SK-N-SH (cell line): Measurements from ENCODE around the gene HS6ST1. TPM values are rescaled to one million over a fixed set of nuclear protein-coding genes. Genes with fewer than 3 reads are reported as not detected.

ENCODE experiments used
- CTCF ChIA-PET: fragments of 300-600, 350-600 bp; formaldehyde crosslinking; extraction: SDS; loops from one replicate; lab custom pipeline; 2021; lab: Yijun Ruan, JAX
- POLR2A ChIA-PET: fragments of 350-600 bp; sonication (Branson Sonifier 250); formaldehyde crosslinking; extraction: SDS; loops from one replicate; lab custom pipeline; 2020; ENCODE audit warnings: antibody characterized with exemption, inconsistent platforms; lab: Yijun Ruan, JAX
- DNase-seq: peaks from one replicate; pipeline ENCODE4 v3.0.0; 2012
- H2AFZ ChIP-seq: fragments of 200-600 bp; sonication (generic); 2 replicates; pipeline ENCODE4 v1.8.1; 2016; ENCODE audit warnings: antibody characterized with exemption, mild to moderate bottlenecking, low read depth
- H3F3A ChIP-seq: fragments of 200-600 bp; sonication (generic); replicated peaks from 2 replicates; pipeline ENCODE3; 2016; ENCODE audit warnings: antibody characterized with exemption, mild to moderate bottlenecking; ENCODE audit not compliant: insufficient read depth
- H3K27ac ChIP-seq, 2 experiments: fragments of 200-500 bp in 1 of 2; fragments of 200-600 bp in 1 of 2; sonication (Bioruptor generic) in 1 of 2; sonication (generic), shearing (Covaris generic) in 1 of 2; 2 replicates each; pipeline versions ENCODE4 v1.5.1 to v1.6.1; 2014 to 2016; ENCODE audit warnings: low read depth in 2 of 2, inconsistent platforms in 1 of 2, low read length in 1 of 2, mild to moderate bottlenecking in 1 of 2, mixed read lengths in 1 of 2
- H3K27me3 ChIP-seq: fragments of 200-600 bp; sonication (generic), shearing (Covaris generic); 2 replicates; pipeline ENCODE4 v1.6.1; 2016; ENCODE audit warnings: mixed run types; ENCODE audit not compliant: insufficient read depth
- H3K36me3 ChIP-seq, 2 experiments: fragments of 200-500 bp in 1 of 2; fragments of 200-600 bp in 1 of 2; sonication (Bioruptor generic) in 1 of 2; sonication (generic) in 1 of 2; replicated peaks in 1 of 2; 2 replicates each; pipeline versions ENCODE3 to v1.5.1; 2014 to 2016; ENCODE audit warnings: low read length in 1 of 2, mild to moderate bottlenecking in 1 of 2; ENCODE audit not compliant: insufficient read depth in 2 of 2, control insufficient read depth in 1 of 2
- H3K4me1 ChIP-seq, 2 experiments: fragments of 200-500 bp in 1 of 2; fragments of 200-600 bp in 1 of 2; sonication (Bioruptor generic) in 1 of 2; sonication (generic), shearing (Covaris generic) in 1 of 2; 2 replicates each; pipeline versions ENCODE4 v1.5.1 to v1.6.1; 2014 to 2016; ENCODE audit warnings: low read depth in 1 of 2, low read length in 1 of 2, mixed run types in 1 of 2; ENCODE audit not compliant: insufficient read depth in 2 of 2, control insufficient read depth in 1 of 2
- H3K4me2 ChIP-seq: fragments of 200-600 bp; sonication (generic), shearing (Covaris generic); 2 replicates; pipeline ENCODE4 v1.6.1; 2017; ENCODE audit warnings: mixed run types
- H3K4me3 ChIP-seq, 2 experiments: fragments of 200-500 bp in 1 of 2; fragments of 200-600 bp in 1 of 2; sonication (Bioruptor generic) in 1 of 2; sonication (generic), shearing (Covaris generic) in 1 of 2; 2 replicates each; pipeline versions ENCODE4 v1.5.1 to v1.8.1; 2014 to 2016; ENCODE audit warnings: low read depth in 2 of 2, inconsistent platforms in 1 of 2, low read length in 1 of 2, mild to moderate bottlenecking in 1 of 2, mixed read lengths in 1 of 2, moderate library complexity in 1 of 2
- H3K79me2 ChIP-seq: fragments of 200-600 bp; sonication (generic); 2 replicates; pipeline ENCODE4 v1.8.1; 2017; ENCODE audit warnings: mild to moderate bottlenecking; ENCODE audit not compliant: insufficient read depth
- H3K9ac ChIP-seq: fragments of 200-600 bp; sonication (generic); 2 replicates; pipeline ENCODE4 v1.6.1; 2017; ENCODE audit warnings: mixed run types
- H3K9me2 ChIP-seq: fragments of 200-600 bp; sonication (generic); 2 replicates; pipeline ENCODE4 v1.6.1; 2017; ENCODE audit warnings: mixed run types
- H3K9me3 ChIP-seq: fragments of 200-600 bp; sonication (generic); 2 replicates; pipeline ENCODE4 v1.6.1; 2017; ENCODE audit warnings: mixed run types, mild to moderate bottlenecking, moderate library complexity
- H4K20me1 ChIP-seq: fragments of 200-600 bp; sonication (generic); 2 replicates; pipeline ENCODE4 v1.6.1; 2017; ENCODE audit warnings: mild to moderate bottlenecking, mixed run types; ENCODE audit not compliant: insufficient read depth
- EP300 ChIP-seq, 2 experiments: IDR thresholded peaks; 2 replicates each; pipeline versions ENCODE4 v1.4.0 to v1.6.1; 2012; ENCODE audit warnings: borderline replicate concordance in 1 of 2, low read depth in 1 of 2, low read length in 1 of 2
- EZH2phosphoT487 ChIP-seq: fragments of 200-600 bp; sonication (generic); IDR thresholded peaks from 2 replicates; pipeline ENCODE4 v1.6.1; 2017; ENCODE audit warnings: low read depth, mixed run types, mild to moderate bottlenecking, antibody characterized with exemption, moderate library complexity, borderline replicate concordance
- FOSL2 ChIP-seq: IDR thresholded peaks from 2 replicates; pipeline ENCODE4 v1.4.0; 2012; ENCODE audit warnings: low read depth, mild to moderate bottlenecking, moderate library complexity, borderline replicate concordance
- GABPA ChIP-seq: IDR thresholded peaks from 2 replicates; pipeline ENCODE4 v1.4.0; 2012; ENCODE audit warnings: low read depth, mild to moderate bottlenecking
- MXI1 ChIP-seq: IDR thresholded peaks from 2 replicates; pipeline ENCODE4 v1.6.1; 2012; ENCODE audit warnings: mild to moderate bottlenecking, low read depth, low read length, improper control_type of control experiment
- NFIC ChIP-seq: IDR thresholded peaks from 2 replicates; pipeline ENCODE4 v1.4.0; 2012; ENCODE audit warnings: borderline replicate concordance
- TAF1 ChIP-seq: IDR thresholded peaks from 2 replicates; pipeline ENCODE4 v1.6.1; 2012; ENCODE audit warnings: low read depth, mild to moderate bottlenecking, low read length, moderate library complexity, borderline replicate concordance
- WGBS: methylation state at CpG from one replicate; pipeline ENCODE4 v1.1.6; 2017; ENCODE audit warnings: low lambda C conversion rate; 5-methylcytosine and 5-hydroxymethylcytosine counted together
- polyA plus RNA-seq, 3 experiments: library from polyadenylated mRNA; depleted of rRNA; stranded (reverse); fragments of >200 nt; gene quantifications; 2 replicates each; pipeline ENCODE4 v1.2.3, GENCODE V29; 2012
- TF ChIP-seq, protein P1 (sequence below): IDR thresholded peaks from 2 replicates; pipeline ENCODE4 v1.4.0; 2012; ENCODE audit warnings: low read depth
- TF ChIP-seq, protein P2 (sequence below): IDR thresholded peaks from 2 replicates; pipeline ENCODE4 v1.6.1; 2012; ENCODE audit warnings: mild to moderate bottlenecking, low read depth, low read length, moderate library complexity
- TF ChIP-seq, protein P3 (sequence below): fragments of 150-350 bp; IDR thresholded peaks from 2 replicates; pipeline ENCODE4 v1.6.1; 2017; ENCODE audit warnings: antibody characterized with exemption, low read length, low read depth, borderline replicate concordance

Gene HS6ST1
- polyA plus RNA-seq, 1 of the 3 experiments (the other 2 are of a cell fraction): 5.9 TPM

DNA sequence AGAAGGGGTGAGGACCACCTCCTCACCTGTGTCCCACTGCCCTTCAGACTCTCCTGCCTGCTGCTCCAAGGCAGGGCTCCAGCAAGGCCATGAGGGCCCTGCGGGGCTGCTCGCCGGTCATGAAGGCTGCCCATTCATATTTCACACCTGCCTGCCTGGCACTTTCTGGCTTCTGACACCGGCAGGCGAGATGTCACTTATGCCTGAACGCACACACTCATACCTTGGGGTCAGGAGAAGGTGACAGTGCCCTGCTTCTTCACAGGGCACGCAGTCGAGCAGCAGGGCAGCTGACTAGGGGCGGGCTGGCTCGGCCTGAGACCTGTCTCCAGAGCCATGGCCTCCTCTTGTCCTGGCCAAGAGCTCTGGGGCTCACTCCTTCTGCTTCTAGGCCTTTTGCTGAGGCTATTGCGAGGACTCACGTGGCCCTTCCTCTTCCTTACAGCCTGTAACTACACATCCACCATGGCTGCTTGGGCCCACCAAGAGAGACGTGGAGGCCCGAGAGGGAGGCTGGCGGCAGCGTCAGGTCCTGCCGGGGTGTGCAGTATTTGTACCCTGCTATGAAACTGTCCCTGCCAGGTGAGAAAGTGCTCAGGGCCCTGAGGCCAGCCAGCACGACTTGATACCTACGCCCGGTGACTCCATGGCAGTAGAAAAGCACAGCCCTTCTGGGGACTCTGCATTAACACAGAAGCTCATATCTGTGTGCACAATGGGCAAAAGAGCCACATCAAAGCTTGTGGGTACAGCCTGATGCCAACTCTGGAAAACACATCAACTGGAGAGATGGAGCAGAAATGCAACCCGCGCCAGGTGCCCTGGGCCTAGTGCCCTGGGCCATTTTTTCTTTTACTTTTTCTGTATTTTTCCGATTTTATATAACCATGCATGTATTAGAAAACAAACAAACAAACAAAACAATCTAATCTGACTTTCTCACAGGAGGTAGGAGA is 30.6 kb downstream of the HS6ST1 start:
- Histone ChIP-seq H3K27me3 (no peaks in the 10 kb centered on the region), H3K4me2 (no peak overlapping the region), H3F3A (no peaks in the 10 kb centered on the region), H2AFZ (no peak overlapping the region), H3K9ac (no peak overlapping the region), H3K9me3 (peaks cover 3% of the 10 kb centered on the region; the same call in 1 of the 2 replicates), H3K4me1 (peaks cover under 1 to 42% of the 10 kb centered on the region in 2 experiments; a peak in 2 of 4 replicates), H3K27ac (no peak overlapping the region), H3K9me2 (no peaks in the 10 kb centered on the region), H3K79me2 (no peaks in the 10 kb centered on the region), H3K36me3 (no peaks in the 10 kb centered on the region), H3K4me3 (no peak overlapping the region), H4K20me1 (no peaks in the 10 kb centered on the region; the same call in 1 of the 2 replicates)
- TF ChIP-seq, protein P1, sequence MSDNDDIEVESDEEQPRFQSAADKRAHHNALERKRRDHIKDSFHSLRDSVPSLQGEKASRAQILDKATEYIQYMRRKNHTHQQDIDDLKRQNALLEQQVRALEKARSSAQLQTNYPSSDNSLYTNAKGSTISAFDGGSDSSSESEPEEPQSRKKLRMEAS: no peak
- no peak for TF ChIP-seq EP300 (IDR thresholded peaks at IDR 0.05; ENCODE audit: borderline replicate concordance in 1 of 2, low read depth in 1 of 2, low read length in 1 of 2)
- ChIA-PET POLR2A (no interaction called here), CTCF (interaction anchor here (0.9 kb wide), 1 partner anchor 10 kb away, joined by 5 read pairs; no protein-coding TSS in a partner anchor)
- WGBS: 96% methylated on average over 15 of the region's 23 CpGs
- no peak for DNase-seq

DNA sequence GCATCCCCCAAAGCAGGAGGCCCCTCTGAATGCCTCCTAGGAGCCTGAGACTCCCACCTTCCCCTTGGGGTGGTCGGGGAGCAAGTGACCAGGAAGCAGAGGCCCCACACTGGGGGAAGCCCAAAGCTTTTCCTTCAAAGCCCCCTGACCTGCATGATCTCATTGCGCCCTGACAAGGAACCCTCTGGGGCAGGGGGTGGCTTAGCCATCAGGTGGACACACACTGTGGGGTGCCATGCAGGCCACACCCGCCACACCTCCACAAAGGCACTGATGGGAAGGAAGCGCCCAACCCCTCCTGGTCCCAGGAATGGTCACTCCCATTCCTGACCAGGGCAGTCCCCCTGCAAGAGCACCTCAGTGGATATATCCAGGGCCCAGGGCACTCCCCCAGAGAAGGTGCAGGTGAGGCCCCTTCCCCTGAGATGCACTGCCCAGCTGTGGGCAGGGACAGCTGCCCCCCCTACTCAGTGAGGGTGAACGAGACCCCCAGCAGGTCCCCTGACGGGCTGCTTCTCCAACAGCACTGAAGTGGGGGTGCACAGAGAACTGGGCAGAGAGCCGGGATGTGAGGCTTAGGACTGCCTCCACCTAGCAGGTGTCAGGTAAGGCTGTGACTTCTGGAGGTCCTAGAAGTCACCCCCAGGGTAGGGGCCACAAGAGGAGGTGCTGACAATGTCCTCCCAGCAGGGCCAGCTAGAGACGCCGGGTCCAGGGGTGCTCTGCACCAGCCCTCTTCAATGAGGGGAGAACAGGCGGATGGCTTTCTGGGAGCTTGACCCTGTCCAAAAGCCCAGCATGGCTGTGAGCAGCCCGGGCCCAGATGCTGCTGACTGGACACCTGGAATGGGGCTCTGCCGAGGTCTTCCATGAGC is 31.5 kb downstream of the HS6ST1 start:
- no peaks in the 10 kb centered on the region; the same call in 1 of the 2 replicates for H4K20me1 ChIP-seq
- H3K79me2 ChIP-seq: no peaks in the 10 kb centered on the region
- no peaks in the 10 kb centered on the region for H3K36me3 ChIP-seq
- H3K27me3 ChIP-seq: no peaks in the 10 kb centered on the region
- no peak overlapping the region for H3K4me2 ChIP-seq
- no peak overlapping the region for H3K4me3 ChIP-seq
- no peak for DNase-seq
- POLR2A ChIA-PET: no interaction called here
- peaks cover 0 to 47% of the 10 kb centered on the region in 2 experiments; a peak in 2 of 4 replicates for H3K4me1 ChIP-seq
- CTCF ChIA-PET: interaction anchor here (1.1 kb wide), 1 partner anchor 22 kb away, joined by 3 read pairs; no protein-coding TSS in a partner anchor
- no peaks in the 10 kb centered on the region for H3K9me2 ChIP-seq
- no peaks in the 10 kb centered on the region for H3F3A ChIP-seq
- TF ChIP-seq EZH2phosphoT487: no peak
- H3K27ac ChIP-seq: no peak overlapping the region
- peaks cover 3% of the 10 kb centered on the region; the same call in 1 of the 2 replicates for H3K9me3 ChIP-seq
- no peak overlapping the region for H2AFZ ChIP-seq
- H3K9ac ChIP-seq: no peak overlapping the region
- WGBS: 92% methylated on average over 6 of the region's 12 CpGs

DNA sequence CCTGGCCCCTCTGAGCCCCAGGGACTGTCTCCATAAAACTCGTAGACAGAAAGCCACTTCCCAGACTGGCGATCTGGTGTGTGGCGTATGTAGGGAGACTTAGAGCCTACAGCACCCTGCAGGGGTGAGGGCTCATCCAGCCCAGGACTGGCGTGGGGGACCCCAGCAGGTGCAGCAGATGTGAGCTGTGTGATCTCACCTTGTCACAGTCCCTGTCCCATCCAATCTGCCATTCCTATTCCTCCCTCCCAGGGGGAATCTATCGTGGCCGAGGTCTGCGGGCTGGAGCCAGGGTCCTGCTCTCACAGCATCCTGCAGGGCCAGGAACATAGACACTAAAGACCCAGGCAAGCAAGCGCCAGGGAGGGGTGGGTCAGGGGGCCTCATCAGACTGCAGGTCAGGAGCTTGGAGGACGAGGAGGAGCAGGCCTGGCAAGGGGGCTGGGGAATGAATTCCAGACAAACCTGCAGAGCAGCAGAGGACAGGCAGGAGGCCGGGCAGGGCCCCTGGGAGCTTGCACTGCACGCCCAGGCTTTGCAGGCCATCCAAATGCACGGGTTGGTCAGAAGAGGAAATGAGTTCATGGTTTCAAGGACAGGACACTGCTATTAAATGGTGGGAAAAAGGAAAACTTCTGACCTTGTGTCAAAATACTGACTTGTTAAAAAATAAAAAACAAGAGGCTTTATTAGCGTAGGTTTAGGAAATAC is 32.5 kb downstream of the HS6ST1 start:
- Histone ChIP-seq H3K9me2 (no peaks in the 10 kb centered on the region), H3K27me3 (no peaks in the 10 kb centered on the region), H3K4me1 (peaks cover 0 to 47% of the 10 kb centered on the region in 2 experiments; a peak in 2 of 4 replicates), H3K4me2 (no peak overlapping the region), H3K9me3 (peaks cover 3% of the 10 kb centered on the region; the same call in 1 of the 2 replicates), H3K4me3 (no peak overlapping the region), H3F3A (no peaks in the 10 kb centered on the region), H3K27ac (no peak overlapping the region; a peak in 1 of 4 replicates), H2AFZ (no peak overlapping the region), H3K79me2 (no peaks in the 10 kb centered on the region), H3K9ac (no peak overlapping the region), H3K36me3 (no peaks in the 10 kb centered on the region), H4K20me1 (no peaks in the 10 kb centered on the region; the same call in 1 of the 2 replicates)
- WGBS: 90% methylated on average over 9 of the region's 13 CpGs
- no peak for DNase-seq
- ChIA-PET CTCF (interaction anchor here (1.1 kb wide), 1 partner anchor 23 kb away, joined by 3 read pairs; no protein-coding TSS in a partner anchor), POLR2A (no interaction called here)
- TF ChIP-seq FOSL2 (no peak), NFIC (no peak), GABPA (no peak), MXI1 (no peak), TAF1 (no peak)
- TF ChIP-seq, protein P2, sequence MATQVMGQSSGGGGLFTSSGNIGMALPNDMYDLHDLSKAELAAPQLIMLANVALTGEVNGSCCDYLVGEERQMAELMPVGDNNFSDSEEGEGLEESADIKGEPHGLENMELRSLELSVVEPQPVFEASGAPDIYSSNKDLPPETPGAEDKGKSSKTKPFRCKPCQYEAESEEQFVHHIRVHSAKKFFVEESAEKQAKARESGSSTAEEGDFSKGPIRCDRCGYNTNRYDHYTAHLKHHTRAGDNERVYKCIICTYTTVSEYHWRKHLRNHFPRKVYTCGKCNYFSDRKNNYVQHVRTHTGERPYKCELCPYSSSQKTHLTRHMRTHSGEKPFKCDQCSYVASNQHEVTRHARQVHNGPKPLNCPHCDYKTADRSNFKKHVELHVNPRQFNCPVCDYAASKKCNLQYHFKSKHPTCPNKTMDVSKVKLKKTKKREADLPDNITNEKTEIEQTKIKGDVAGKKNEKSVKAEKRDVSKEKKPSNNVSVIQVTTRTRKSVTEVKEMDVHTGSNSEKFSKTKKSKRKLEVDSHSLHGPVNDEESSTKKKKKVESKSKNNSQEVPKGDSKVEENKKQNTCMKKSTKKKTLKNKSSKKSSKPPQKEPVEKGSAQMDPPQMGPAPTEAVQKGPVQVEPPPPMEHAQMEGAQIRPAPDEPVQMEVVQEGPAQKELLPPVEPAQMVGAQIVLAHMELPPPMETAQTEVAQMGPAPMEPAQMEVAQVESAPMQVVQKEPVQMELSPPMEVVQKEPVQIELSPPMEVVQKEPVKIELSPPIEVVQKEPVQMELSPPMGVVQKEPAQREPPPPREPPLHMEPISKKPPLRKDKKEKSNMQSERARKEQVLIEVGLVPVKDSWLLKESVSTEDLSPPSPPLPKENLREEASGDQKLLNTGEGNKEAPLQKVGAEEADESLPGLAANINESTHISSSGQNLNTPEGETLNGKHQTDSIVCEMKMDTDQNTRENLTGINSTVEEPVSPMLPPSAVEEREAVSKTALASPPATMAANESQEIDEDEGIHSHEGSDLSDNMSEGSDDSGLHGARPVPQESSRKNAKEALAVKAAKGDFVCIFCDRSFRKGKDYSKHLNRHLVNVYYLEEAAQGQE: no peak
- TF ChIP-seq, protein P3, sequence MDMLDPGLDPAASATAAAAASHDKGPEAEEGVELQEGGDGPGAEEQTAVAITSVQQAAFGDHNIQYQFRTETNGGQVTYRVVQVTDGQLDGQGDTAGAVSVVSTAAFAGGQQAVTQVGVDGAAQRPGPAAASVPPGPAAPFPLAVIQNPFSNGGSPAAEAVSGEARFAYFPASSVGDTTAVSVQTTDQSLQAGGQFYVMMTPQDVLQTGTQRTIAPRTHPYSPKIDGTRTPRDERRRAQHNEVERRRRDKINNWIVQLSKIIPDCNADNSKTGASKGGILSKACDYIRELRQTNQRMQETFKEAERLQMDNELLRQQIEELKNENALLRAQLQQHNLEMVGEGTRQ: no peak
